Mesothelial cell of epicardium (in vitro differentiated cells): ENCODE data around the gene CALR3. TPM values are rescaled to one million over a fixed set of nuclear protein-coding genes. Genes with fewer than 3 reads are reported as not detected.

ENCODE experiments used
- DNase-seq, 2 experiments: peaks; one replicate each; pipeline ENCODE4 v3.0.0; 2021; ENCODE audit warnings: low spot score in 2 of 2; ENCODE audit not compliant: unreplicated experiment in 2 of 2
- H3K27ac Mint-ChIP-seq: 2 replicates; pipeline ENCODE4 v1.8.0; 2021; ENCODE audit warnings: mixed read lengths
- H3K27me3 Mint-ChIP-seq: 2 replicates; pipeline ENCODE4 v1.8.0; 2021; ENCODE audit warnings: low read depth, mixed read lengths
- H3K36me3 Mint-ChIP-seq: 2 replicates; pipeline ENCODE4 v1.8.0; 2021; ENCODE audit warnings: mixed read lengths
- H3K4me1 Mint-ChIP-seq: 2 replicates; pipeline ENCODE4 v1.8.0; 2021; ENCODE audit warnings: mixed read lengths
- H3K4me3 Mint-ChIP-seq: 2 replicates; pipeline ENCODE4 v1.8.0; 2021; ENCODE audit warnings: mild to moderate bottlenecking, moderate library complexity, mixed read lengths
- H3K9me3 Mint-ChIP-seq: 2 replicates; pipeline ENCODE4 v1.8.0; 2021; ENCODE audit warnings: mixed read lengths
- total RNA-seq: library from RNA; stranded (reverse); gene quantifications from 3 replicates; pipeline ENCODE4 v1.2.1, GENCODE V29; 2021
- TF ChIP-seq, protein P1 (sequence below): fragments of 200-600 bp; sonication (generic); IDR thresholded peaks from one replicate; pipeline ENCODE4 v1.5.0; 2021; ENCODE audit warnings: antibody characterized with exemption; ENCODE audit not compliant: unreplicated experiment

Gene CALR3
- total RNA-seq, 1 donor from 2014 or later: not detected

DNA sequence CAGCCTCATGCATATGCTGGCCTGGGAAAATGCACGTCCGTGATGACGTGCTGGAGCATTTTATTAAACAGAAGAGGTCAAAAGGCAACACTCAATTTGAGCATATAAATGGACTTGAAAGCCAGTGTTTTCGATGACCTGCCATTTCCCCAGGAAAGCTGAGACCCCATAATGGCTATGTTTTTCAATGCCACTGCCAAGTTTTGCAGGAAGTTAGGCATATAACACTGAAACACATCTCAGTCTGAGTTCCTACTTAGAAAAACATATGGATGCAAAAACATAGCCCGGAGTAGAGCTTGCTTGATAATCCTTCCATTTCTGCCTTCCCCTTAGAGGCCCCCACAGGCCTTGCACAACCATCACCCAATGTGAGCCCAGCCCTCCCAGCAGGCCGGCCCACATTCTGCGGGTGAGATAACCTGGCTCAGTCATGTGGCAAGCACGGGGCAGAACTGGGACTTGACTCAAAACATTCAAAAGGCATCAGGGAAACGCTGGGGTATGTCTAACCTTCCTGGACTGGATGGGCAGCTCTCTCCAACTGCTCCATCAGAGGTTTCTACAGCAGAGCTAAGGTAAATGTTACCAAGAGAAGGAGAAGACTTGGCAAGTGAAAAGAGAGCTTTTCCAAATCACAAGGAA lies 49.1 kb downstream of the CALR3 start:
- no peaks in the 10 kb centered on the region for H3K9me3 Mint-ChIP-seq
- peaks cover 10% of the 10 kb centered on the region for H3K36me3 Mint-ChIP-seq
- H3K4me1 Mint-ChIP-seq: peaks cover 43% of the 10 kb centered on the region
- no peak overlapping the region for H3K4me3 Mint-ChIP-seq
- TF ChIP-seq, protein P1, sequence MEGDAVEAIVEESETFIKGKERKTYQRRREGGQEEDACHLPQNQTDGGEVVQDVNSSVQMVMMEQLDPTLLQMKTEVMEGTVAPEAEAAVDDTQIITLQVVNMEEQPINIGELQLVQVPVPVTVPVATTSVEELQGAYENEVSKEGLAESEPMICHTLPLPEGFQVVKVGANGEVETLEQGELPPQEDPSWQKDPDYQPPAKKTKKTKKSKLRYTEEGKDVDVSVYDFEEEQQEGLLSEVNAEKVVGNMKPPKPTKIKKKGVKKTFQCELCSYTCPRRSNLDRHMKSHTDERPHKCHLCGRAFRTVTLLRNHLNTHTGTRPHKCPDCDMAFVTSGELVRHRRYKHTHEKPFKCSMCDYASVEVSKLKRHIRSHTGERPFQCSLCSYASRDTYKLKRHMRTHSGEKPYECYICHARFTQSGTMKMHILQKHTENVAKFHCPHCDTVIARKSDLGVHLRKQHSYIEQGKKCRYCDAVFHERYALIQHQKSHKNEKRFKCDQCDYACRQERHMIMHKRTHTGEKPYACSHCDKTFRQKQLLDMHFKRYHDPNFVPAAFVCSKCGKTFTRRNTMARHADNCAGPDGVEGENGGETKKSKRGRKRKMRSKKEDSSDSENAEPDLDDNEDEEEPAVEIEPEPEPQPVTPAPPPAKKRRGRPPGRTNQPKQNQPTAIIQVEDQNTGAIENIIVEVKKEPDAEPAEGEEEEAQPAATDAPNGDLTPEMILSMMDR: no peak
- peak in 1 of 2 experiments; percentile 49 for DNase-seq
- H3K27ac Mint-ChIP-seq: peak overlapping the region; percentile 92
- no peaks in the 10 kb centered on the region for H3K27me3 Mint-ChIP-seq

DNA sequence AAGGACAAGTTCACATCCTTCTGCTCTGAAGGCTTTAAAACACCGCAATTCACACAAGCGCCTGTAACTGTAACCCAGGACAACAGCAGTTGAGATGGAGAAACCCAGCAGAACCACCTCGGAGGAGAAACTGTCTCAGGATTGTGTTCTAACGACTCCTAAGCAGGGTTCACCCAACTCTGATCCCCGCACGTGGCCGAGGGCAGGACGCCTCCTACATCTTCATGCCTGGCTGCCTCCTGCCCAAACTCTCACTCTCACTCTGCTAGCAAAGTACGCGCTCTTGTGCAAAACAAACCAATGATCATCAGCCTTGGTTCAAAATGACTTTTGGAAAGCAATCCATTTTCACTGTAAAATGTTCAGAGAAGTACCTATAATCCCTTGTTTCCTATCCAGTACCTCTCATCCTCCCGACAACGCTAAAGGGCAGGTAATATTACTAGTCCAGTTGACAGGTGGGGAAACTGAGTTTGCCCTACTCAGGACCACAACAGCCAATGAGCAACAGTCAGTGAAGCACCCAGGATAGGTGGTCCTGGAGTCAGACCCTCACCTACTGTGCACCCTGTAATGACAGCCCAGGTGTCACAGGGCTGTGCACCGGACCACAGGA lies 49.8 kb downstream of the CALR3 start:
- Mint-ChIP-seq H3K27ac (peak overlapping the region; percentile 51), H3K36me3 (peaks cover 10% of the 10 kb centered on the region), H3K4me1 (peaks cover 47% of the 10 kb centered on the region), H3K4me3 (no peak overlapping the region), H3K27me3 (no peaks in the 10 kb centered on the region), H3K9me3 (no peaks in the 10 kb centered on the region)
- TF ChIP-seq, protein P1: no peak
- DNase-seq: no peak

DNA sequence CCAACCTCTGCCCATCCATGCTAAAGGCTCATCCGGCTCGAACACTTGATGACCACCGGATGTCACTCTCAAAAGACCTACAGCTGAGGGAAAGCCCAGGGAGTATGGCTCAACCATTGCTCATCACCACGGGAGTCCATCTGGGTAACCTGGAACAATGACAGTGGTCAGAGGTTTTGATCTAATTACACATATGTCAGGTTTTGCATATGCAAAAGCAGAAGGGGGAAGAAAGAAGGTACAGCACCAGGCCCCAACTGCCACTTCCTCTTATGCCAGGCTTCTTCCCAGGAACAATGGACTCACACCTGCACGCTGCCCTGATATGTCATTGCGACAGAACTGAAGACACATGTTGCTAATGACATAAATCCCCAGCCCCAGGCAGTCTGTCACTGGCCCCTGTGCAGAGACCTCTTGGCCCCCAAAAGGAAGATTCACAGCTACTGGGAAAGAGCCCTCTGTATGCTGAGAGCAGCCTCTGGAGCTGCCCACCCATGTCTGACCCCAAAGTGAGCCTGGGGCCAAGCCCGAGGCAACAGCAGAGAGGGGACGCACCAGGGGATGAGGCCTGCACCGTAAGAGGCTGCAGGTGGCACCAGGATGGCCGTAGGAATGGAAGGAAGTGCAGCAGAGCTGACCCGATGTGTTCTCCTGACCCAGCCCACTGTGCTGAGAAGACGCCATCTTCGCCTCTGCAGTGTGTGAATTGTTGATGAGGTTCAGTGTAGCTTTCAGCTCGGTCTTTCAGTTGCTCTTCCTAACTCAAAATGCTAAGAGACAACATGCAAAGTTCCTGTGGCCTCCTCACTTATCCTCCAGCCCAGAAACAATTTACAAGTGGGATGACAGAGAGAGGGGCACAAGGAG lies 50.5 kb downstream of the CALR3 start:
- Mint-ChIP-seq H3K27ac (peak overlapping the region; percentile 59), H3K9me3 (no peaks in the 10 kb centered on the region), H3K27me3 (no peaks in the 10 kb centered on the region), H3K4me3 (no peak overlapping the region), H3K4me1 (peaks cover 47% of the 10 kb centered on the region), H3K36me3 (peaks cover 14% of the 10 kb centered on the region)
- TF ChIP-seq, protein P1: no peak
- DNase-seq: no peak

DNA sequence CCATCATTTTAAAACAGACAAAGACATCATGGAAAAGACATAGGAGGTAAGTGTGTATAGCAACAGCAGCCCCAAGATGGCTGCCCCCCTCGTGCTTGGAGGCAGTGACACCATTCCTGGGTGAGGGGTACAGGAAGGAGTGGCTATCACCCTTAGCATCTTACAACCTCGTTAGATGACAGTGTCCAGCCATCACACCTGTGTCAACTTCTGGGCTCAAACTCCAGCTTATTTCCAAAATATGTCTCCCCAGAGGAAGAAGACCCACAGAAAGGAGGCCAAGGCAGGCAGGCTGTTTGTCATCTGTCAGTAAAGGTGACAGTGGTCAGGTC lies 51.7 kb downstream of the CALR3 start:
- no peaks in the 10 kb centered on the region for H3K9me3 Mint-ChIP-seq
- no peak overlapping the region for H3K27ac Mint-ChIP-seq
- no peak overlapping the region for H3K4me3 Mint-ChIP-seq
- H3K4me1 Mint-ChIP-seq: peaks cover 47% of the 10 kb centered on the region
- TF ChIP-seq, protein P1: no peak
- peaks cover 10% of the 10 kb centered on the region for H3K36me3 Mint-ChIP-seq
- no peak for DNase-seq
- no peaks in the 10 kb centered on the region for H3K27me3 Mint-ChIP-seq

DNA sequence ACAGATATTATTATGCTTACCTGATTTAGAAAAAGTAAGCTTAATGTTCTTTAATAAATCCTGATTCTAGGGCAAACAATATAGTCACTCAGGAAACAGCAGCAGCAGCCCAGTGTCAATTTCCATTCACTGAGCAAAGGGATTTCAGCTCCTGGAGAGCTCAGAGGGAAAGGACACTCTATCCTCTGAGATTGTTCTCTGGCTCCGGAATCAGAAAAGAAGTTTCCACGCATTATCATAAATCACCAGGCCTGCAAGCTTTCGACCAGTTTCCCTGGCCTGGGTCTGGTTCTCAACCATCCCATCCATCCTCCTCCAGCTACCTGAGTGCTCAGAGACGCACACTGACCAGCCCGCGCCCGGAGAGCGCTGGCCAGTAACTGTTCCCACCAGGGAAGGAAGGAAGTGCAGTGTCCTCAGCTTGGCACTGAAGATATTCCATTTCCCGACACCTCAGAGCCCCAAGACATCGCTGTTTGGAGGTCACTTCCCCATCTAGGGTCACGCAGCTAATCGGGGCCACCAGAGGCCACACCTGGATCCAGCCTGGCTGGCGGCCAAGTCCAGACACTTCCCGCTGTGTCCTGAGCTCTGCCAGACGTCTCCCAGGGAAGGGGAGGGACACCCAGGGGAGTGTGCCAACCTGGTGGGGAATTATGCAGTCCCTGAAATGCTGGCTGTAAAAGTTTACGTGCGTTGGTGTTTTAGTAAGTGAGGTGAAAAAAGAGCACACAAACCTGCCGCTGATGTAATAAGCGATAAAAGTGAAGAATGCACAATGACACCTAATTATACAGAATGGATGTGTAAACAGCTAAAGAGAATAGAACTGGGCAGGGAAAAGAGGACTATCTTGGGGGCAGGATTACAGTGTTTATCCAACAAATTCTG lies 53.3 kb downstream of the CALR3 start:
- TF ChIP-seq, protein P1: no peak
- H3K4me1 Mint-ChIP-seq: peaks cover 43% of the 10 kb centered on the region

More for the DNA sequence above, 53.3 kb downstream of the CALR3 start:
- Mint-ChIP-seq H3K27ac (peak overlapping the region; percentile 91), H3K27me3 (no peaks in the 10 kb centered on the region), H3K4me3 (no peak overlapping the region), H3K9me3 (no peaks in the 10 kb centered on the region), H3K36me3 (peaks cover 8% of the 10 kb centered on the region)
- DNase-seq: no peak
